K562 (cell line): ENCODE results near the gene MRPL10. TPM values are rescaled to one million over a fixed set of nuclear protein-coding genes. Genes with fewer than 3 reads are reported as not detected.

Experiments used
- ARID3B ChIP-seq: fragments of 250-450 bp; sonication (Bioruptor Pico); IDR thresholded peaks from 2 replicates; pipeline ENCODE4 v1.4.0; 2020; ENCODE audit warnings: borderline replicate concordance
- BDP1 ChIP-seq: IDR thresholded peaks from 3 replicates; pipeline ENCODE4 v1.6.1; 2011; ENCODE audit not compliant: insufficient read length, insufficient read depth
- CREM ChIP-seq: IDR thresholded peaks from 2 replicates; pipeline ENCODE4 v1.6.1; 2014; ENCODE audit warnings: antibody characterized with exemption, low read depth
- DDX20 ChIP-seq: fragments of 450-650 bp; IDR thresholded peaks from 2 replicates; pipeline ENCODE4 v1.6.1; 2016; ENCODE audit warnings: missing genetic modification characterization, low read depth, mild to moderate bottlenecking, missing compliant biosample characterization, moderate library complexity
- ELF2 ChIP-seq: fragments of 250-450 bp; sonication (Bioruptor Pico); IDR thresholded peaks from 2 replicates; pipeline ENCODE4 v1.5.0; 2021; ENCODE audit warnings: mild to moderate bottlenecking
- FIP1L1 ChIP-seq: fragments of 200-400 bp; formaldehyde crosslinking; IDR thresholded peaks from 2 replicates; pipeline ENCODE4 v1.6.1; 2018; ENCODE audit warnings: mild to moderate bottlenecking, low read depth, low read length; ENCODE audit not compliant: poor library complexity, severe bottlenecking
- HDGF ChIP-seq: fragments of 450-650 bp; IDR thresholded peaks from 2 replicates; pipeline ENCODE4 v1.6.1; 2016
- HMGXB4 ChIP-seq: sonication (generic); formaldehyde crosslinking; IDR thresholded peaks from 2 replicates; pipeline ENCODE4 v1.8.1; 2023; ENCODE audit warnings: mild to moderate bottlenecking, missing genetic modification reagents
- MNT ChIP-seq, 2 experiments: fragments of 450-650 bp; conservative IDR thresholded peaks; 2 replicates each; pipeline ENCODE4 v1.6.1; 2017; ENCODE audit warnings: mild to moderate bottlenecking in 2 of 2, moderate library complexity in 2 of 2
- MTA1 ChIP-seq: fragments of 450-650 bp; IDR thresholded peaks from 2 replicates; pipeline ENCODE4 v1.6.1; 2017; ENCODE audit warnings: borderline replicate concordance
- NFE2L1 ChIP-seq: fragments of 450-650 bp; IDR thresholded peaks from 2 replicates; pipeline ENCODE4 v1.6.1; 2016; ENCODE audit warnings: missing genetic modification characterization, low read depth, mild to moderate bottlenecking, missing compliant biosample characterization, moderate library complexity, borderline replicate concordance
- NRF1 ChIP-seq, 2 experiments: fragments of 450-650 bp; IDR thresholded peaks in 1 of 2; conservative IDR thresholded peaks in 1 of 2; 2 replicates each; pipeline ENCODE4 v1.6.1; 2014; ENCODE audit warnings: mild to moderate bottlenecking in 2 of 2
- POU5F1 ChIP-seq: fragments of 150-350 bp; IDR thresholded peaks from 2 replicates; pipeline ENCODE4 v1.6.1; 2014; ENCODE audit warnings: borderline replicate concordance, low read length, low read depth, mild to moderate bottlenecking; ENCODE audit not compliant: partially characterized antibody
- RFX5 ChIP-seq: IDR thresholded peaks from 2 replicates; pipeline ENCODE4 v1.6.1; 2011; ENCODE audit warnings: low read depth, mild to moderate bottlenecking, improper control_type of control experiment, low read length
- RNF2 ChIP-seq: sonication (generic); IDR thresholded peaks from 2 replicates; pipeline ENCODE4 v1.6.1; 2016
- YBX1 ChIP-seq: fragments of 450-650 bp; IDR thresholded peaks from 2 replicates; pipeline ENCODE4 v1.7.1; 2016; ENCODE audit warnings: mild to moderate bottlenecking
- ZBTB26 ChIP-seq: fragments of 450-650 bp; formaldehyde crosslinking; IDR thresholded peaks from 2 replicates; pipeline ENCODE4 v1.4.0; 2022; ENCODE audit warnings: missing genetic modification characterization
- ZNF140 ChIP-seq: fragments of 250-450 bp; sonication (Bioruptor Pico); IDR thresholded peaks from 2 replicates; pipeline ENCODE4 v1.8.0; 2021; ENCODE audit warnings: moderate library complexity, mild to moderate bottlenecking, inconsistent platforms
- ZNF184 ChIP-seq: sonication (generic); formaldehyde crosslinking; IDR thresholded peaks from 2 replicates; pipeline ENCODE4 v1.5.0; 2020; ENCODE audit warnings: missing genetic modification reagents
- ZNF584 ChIP-seq: fragments of 200-800 bp; sonication (Bioruptor generic); IDR thresholded peaks from 2 replicates; pipeline ENCODE4 v1.6.1; 2016; ENCODE audit warnings: low read depth, mild to moderate bottlenecking, missing genetic modification characterization, missing compliant biosample characterization
- ZNF766 ChIP-seq: fragments of 200-800 bp; sonication (Bioruptor generic); conservative IDR thresholded peaks from 2 replicates; pipeline ENCODE4 v1.6.1; 2016; ENCODE audit warnings: missing genetic modification characterization, missing compliant biosample characterization
- polyA plus RNA-seq, 8 experiments: library from polyadenylated mRNA; depleted of rRNA in 4 of 8; stranded (reverse) in 5 of 8; unstranded in 3 of 8; fragments of >200 nt; fragmentation: Nextera tagmentation in 2 of 8; fragmentation: Illumina TruSeq in 1 of 8; extraction: Ambion mirVana in 2 of 8; extraction: Trizol in 1 of 8; gene quantifications; 2 replicates each; pipeline versions ENCODE4 v1.2.1 to v1.2.3, GENCODE V29; 2011 to 2014; ENCODE audit warnings: inconsistent platforms in 1 of 8, missing spikeins in 1 of 8
- total RNA-seq, 7 experiments: library from RNA; depleted of rRNA in 6 of 7; stranded (reverse); fragments of >200 nt in 6 of 7; fragmentation: Illumina TruSeq in 2 of 7; extraction: Trizol in 2 of 7; gene quantifications; 2 replicates each; pipeline versions ENCODE4 v1.2.1 to v1.2.3, GENCODE V29; 2011 to 2021; ENCODE audit warnings: low replicate concordance in 1 of 7

MRPL10 gene
- total and polyA plus RNA-seq, 9 of the 15 experiments (the other 6 are each of a cell fraction or from before 2014, with no cell fraction given), result 27.8 to 105 (median 67.3) TPM

- TF ChIP-seq YBX1, result no peak
- no peak for TF ChIP-seq NFE2L1 (tag)
- TF ChIP-seq BDP1, result no peak
- no peak for TF ChIP-seq ZNF584 (CRISPR knock-in tag)
- no peak for TF ChIP-seq HDGF
- no peak for TF ChIP-seq RNF2
- TF ChIP-seq ZNF140 (CRISPR knock-in tag), result no peak
- TF ChIP-seq HMGXB4 (CRISPR knock-in tag), result no peak
- no peak for TF ChIP-seq MTA1
- TF ChIP-seq MNT (conservative IDR thresholded peaks at IDR 0.05), result no peak; a peak in 1 of 4 replicates
- peak; percentile 55; the same call in 1 of the 2 replicates for TF ChIP-seq ELF2 (CRISPR knock-in tag)
- no peak for TF ChIP-seq POU5F1
- TF ChIP-seq ARID3B (CRISPR knock-in tag), result no peak
- peak; percentile 43 for TF ChIP-seq CREM
- peak; percentile 73 to 80 for TF ChIP-seq NRF1 (conservative IDR thresholded peaks at IDR 0.05 in 1 of 2, IDR thresholded peaks at IDR 0.05 in 1 of 2)
- TF ChIP-seq ZNF766 (CRISPR knock-in tag), result no peak
- no peak for TF ChIP-seq ZBTB26 (CRISPR knock-in tag)
- TF ChIP-seq RFX5, result no peak
- TF ChIP-seq ZNF184, result no peak
- no peak for TF ChIP-seq DDX20 (tag)
- TF ChIP-seq FIP1L1, result no peak
Measured at GRCh38 chr17:47821424-47822391, 9.6 kb downstream of the MRPL10 start, which contains the start of gene OSBPL7 (continued).
